GM18511 (cell line): ENCODE results near the gene PITX1.
"Not testable (repeated sequence)": the region's sequence is repeated elsewhere in the genome, so short reads cannot be mapped to it uniquely, and the experiment has no call there.

ENCODE experiments used
- ATAC-seq: cut with Tn5 transposase; IDR thresholded peaks from one replicate; pipeline ENCODE4 v1.9.1; 2021; ENCODE audit warnings: mild to moderate bottlenecking, moderate library complexity; ENCODE audit not compliant: unreplicated experiment

Gene PITX1

GRCh38 chr5:135033901-135034235, at the start of gene PITX1:
Gene PITX1, minus strand, starts transcription at chr5:135034228. Its CDS starts 347 bp downstream, at chr5:135033881.
- ATAC-seq: peak; percentile 39

- ATAC-seq: not testable (repeated sequence)
These were observed 49.3 kb upstream of the PITX1 start for GRCh38 chr5:135083334-135083733.

- ATAC-seq: no peak
These were observed 47.2 kb upstream of the PITX1 start for GRCh38 chr5:135081240-135081639.

GRCh38 chr5:135079760-135080159, 45.7 kb upstream of the PITX1 start:
- ATAC-seq: no peak

DNA sequence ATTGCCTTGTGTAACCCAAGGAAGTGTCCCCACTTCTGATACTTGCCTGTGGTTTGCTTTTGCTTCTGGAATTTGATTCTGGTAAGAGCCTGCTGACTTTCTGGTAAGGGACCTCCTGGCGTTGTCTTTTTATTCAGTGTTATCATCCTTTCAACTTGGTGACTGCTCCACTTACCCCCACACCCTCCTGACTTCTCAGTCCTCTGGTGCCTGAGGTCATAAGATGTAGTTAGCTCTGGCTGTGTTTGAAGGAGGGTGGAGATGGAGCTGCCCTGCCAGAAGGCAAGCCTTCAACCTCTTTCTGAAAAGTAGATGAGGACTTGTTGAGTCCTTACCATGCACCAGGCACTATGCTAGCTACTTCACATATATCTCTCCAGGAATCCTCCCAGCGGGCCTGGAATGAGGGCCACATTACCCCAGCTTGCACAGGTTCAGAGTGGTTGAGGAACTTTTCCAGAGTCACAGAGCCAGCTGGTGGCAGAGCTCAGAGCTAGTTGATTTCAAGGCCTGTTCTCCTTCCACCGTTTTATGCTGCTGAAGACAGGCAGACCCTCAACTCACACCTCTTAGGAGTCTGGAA, 45.2 kb upstream of the PITX1 start:
- no peak for ATAC-seq

DNA sequence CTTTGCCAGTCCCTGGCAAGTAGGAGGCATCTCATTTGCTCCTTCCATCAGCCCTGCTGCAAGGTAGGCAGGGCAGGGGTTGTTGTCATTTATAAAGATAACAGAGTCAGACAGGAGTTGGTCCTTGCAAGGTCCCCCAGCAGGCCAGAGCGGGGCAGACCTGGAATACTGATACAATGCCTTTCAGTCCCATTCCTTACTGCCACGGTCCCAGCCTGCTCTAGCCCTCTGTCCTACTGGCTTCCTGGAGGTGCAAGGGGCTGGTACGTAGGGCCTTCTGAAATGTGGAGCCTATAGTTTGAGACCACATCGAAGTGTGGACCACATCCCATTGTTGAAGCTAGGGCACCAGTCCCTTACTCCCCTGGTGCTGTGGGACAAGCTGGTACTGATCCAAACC, 42.8 kb upstream of the PITX1 start:
- no peak for ATAC-seq

DNA sequence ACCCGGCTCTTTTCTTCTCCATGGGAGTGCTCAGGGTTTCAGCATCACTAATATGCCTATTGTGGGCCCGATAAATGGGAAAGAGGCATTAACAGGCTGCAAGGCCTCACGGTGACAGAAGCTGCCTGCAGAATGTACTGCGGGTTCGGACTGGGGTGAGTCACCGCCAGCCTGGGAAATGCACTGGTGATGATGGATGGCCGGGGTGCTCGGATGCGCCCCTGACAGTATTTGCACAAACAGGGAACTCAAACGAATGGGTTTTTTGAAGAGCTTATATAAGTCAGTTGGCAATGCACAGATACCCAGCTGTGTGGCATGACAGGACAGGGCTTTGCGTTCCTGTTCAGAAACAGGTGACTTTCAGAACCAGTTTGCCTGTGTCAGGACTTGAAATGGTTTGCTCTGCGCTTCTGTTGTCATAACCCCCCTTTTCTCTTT, 42.0 kb upstream of the PITX1 start:
- no peak for ATAC-seq

- ATAC-seq: no peak
These were observed 41.6 kb upstream of the PITX1 start for GRCh38 chr5:135075621-135076020.

DNA sequence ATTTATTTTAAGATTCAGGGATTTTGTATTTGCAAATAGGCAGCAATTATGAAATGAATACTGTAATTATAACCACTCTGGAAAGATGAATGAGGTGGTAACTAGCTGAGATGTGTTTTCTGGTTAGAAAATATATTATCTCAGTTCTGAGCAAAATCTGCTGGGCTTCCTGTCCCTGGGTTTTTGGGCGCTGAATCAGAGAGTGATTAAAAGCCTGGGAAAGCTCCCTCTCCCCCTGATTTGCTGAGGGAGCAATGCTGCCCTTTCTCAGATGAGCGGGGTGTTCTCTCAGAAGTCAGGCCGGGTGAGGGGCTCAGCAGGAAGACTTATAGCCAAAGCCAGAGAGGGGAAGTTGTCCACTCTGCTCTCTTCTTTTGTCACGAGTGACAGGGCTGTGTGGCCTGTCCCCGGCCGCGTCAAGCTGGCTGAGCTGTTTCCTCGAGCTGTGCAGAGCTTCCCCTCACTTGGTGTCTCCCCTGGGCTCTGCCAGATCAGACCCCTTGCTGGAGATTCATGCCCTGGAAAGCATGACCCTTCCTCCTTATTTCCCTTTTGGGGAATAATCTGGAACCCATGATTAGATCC, 39.8 kb upstream of the PITX1 start:
- ATAC-seq: no peak

- no peak for ATAC-seq
These were observed 38.6 kb upstream of the PITX1 start for GRCh38 chr5:135072387-135073281.

GRCh38 chr5:135071311-135071710, 37.3 kb upstream of the PITX1 start:
- ATAC-seq: no peak

GRCh38 chr5:135069895-135070657, 36.0 kb upstream of the PITX1 start:
- no peak for ATAC-seq

- no peak for ATAC-seq
These were observed 35.2 kb upstream of the PITX1 start for GRCh38 chr5:135069016-135069770.

- no peak for ATAC-seq
These were observed 33.6 kb upstream of the PITX1 start for GRCh38 chr5:135067587-135067986.

DNA sequence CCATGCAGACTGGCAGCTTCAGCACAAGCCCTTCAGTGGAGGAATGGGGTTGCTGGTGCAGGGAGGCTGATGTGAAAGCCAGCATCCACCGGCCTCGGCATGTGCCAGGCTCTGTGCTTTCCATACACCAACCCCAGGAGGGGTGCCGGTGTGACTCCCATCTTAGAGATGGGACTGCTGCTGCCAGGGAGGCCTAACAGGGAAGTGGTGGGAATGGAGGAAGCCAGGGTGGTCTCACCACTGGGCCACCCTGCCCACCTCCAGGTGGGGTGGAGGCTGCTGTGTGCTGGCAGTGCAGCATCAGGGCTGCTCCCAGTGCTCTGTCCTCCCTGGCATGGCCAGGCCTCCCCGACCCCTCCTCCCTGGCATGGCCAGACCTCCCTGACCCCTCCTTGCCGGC, 32.8 kb upstream of the PITX1 start:
- ATAC-seq: no peak

- no peak for ATAC-seq
These were observed 31.6 kb upstream of the PITX1 start for GRCh38 chr5:135065306-135066265.

DNA sequence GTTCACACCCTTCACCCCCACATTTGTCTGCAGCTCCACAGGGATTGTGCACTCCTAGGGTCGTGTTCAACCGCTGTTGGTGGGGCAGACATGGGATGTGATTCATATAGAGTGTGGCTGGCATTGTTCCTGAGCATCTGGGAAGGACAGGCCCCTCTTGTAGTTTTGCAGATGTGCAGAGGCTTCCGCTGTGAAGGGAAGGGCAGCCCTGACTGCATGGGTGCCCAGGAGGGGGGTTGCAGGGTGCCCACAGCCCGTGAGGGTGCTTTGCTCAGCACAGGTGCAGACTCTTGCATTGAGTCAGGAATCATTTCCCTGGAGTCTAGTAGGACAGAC, 30.2 kb upstream of the PITX1 start:
- no peak for ATAC-seq

DNA sequence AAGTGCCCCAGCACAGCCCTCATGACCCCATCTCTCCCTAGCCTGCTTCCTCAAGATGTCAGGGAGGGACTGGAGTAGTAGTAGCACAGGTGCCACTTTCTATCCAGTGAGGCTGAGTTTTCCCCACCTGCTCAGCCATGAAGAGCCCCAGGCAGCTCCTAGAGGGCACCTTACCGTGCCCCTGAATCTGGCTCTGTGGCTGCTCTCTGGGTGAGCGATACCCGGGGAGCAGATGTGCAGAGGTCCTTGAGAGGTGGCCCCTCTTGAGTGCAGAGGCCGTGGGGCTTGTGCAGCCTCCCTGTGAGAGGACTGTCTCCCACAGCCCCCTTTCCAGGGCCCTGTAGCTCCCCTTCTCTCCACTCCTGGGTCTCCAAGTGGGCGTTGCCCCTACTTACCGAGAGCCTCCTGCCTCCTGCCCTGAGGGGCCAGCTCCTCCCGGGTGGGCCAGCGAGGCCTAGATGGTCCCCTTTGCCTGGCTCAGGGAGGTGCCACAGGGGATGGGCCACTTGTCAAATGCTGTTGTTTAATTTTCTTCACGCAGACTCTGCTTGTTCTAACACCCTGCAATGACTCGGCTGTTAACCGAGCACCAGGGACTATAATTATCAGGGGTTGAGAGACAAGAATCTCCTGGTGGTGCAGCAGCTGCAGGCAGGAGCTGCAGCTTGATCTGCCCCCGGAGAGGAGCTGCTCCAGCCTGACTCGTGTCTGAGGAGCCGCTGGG, 29.6 kb upstream of the PITX1 start:
- ATAC-seq: no peak

DNA sequence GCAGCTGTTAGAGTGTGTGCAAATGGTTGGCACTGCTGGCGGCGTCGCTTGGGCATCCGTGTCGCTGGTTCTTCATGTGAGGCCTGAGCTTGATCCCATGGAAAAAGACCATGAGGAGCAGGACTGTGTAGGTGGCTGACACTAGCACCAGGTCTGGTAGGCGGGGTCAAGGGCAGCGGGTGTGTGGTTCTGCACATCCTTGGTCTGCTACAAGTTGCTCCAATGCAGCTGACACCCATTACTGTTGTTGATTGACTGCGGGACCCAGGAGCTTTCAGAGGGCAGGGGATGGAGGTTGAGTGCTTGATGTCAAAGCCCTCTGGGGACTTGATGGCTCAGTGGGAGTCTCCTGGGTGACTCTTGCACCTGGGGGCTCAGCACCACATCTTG, 29.0 kb upstream of the PITX1 start:
- no peak for ATAC-seq
